Natural killer cell (primary cell): Measurements from ENCODE around the gene CRIM1. TPM values are rescaled to one million over a fixed set of nuclear protein-coding genes. Genes with fewer than 3 reads are reported as not detected.

Source experiments
- ATAC-seq, 3 donors: fragments of 150-1000 bp in 2 of 3; fragments of 200-7000 bp in 1 of 3; cut with Tn5 transposase; 1 replicate in 1 of 3; 2 replicates in 2 of 3; pipeline ENCODE4 v1.10.0; 2021; ENCODE audit warnings: mild to moderate bottlenecking in 2 of 3, moderate library complexity in 2 of 3
- DNase-seq, 2 donors: peaks; one replicate each; pipeline versions ENCODE4 v3.0.0 to v3.0.0-alpha.2; 2013 to 2021; ENCODE audit warnings: mixed read lengths in 1 of 2
- H3K27ac ChIP-seq: one replicate; pipeline ENCODE4 v1.5.1; 2013; ENCODE audit warnings: mild to moderate bottlenecking, low read length
- H3K27me3 ChIP-seq: one replicate; pipeline ENCODE4 v1.6.1; 2013; ENCODE audit warnings: low read length; ENCODE audit not compliant: control insufficient read depth, insufficient read depth
- H3K36me3 ChIP-seq: one replicate; pipeline ENCODE4 v1.6.1; 2013; ENCODE audit warnings: low read length; ENCODE audit not compliant: control insufficient read depth, insufficient read depth
- H3K4me1 ChIP-seq: one replicate; pipeline ENCODE4 v1.6.1; 2013; ENCODE audit warnings: low read length; ENCODE audit not compliant: control insufficient read depth, insufficient read depth
- H3K4me3 ChIP-seq: one replicate; pipeline ENCODE4 v1.5.1; 2013; ENCODE audit warnings: low read length
- H3K9me3 ChIP-seq: one replicate; pipeline ENCODE4 v1.6.1; 2013; ENCODE audit warnings: low read length; ENCODE audit not compliant: control insufficient read depth, insufficient read depth
- H3K27ac Mint-ChIP-seq, 2 donors: one replicate each; pipeline ENCODE4 v1.8.0; 2022; ENCODE audit warnings: mild to moderate bottlenecking in 2 of 2, mixed read lengths in 2 of 2, moderate library complexity in 1 of 2
- H3K27me3 Mint-ChIP-seq, 2 donors: one replicate each; pipeline ENCODE4 v1.8.0; 2022; ENCODE audit warnings: low read depth in 2 of 2, mixed read lengths in 2 of 2
- H3K36me3 Mint-ChIP-seq: one replicate; pipeline ENCODE4 v1.8.0; 2022; ENCODE audit warnings: mixed read lengths
- H3K4me1 Mint-ChIP-seq, 2 donors: one replicate each; pipeline ENCODE4 v1.8.0; 2022; ENCODE audit warnings: mixed read lengths in 2 of 2
- H3K4me3 Mint-ChIP-seq: one replicate; pipeline ENCODE4 v1.8.0; 2022; ENCODE audit warnings: mild to moderate bottlenecking, moderate library complexity, mixed read lengths
- H3K9me3 Mint-ChIP-seq, 2 donors: one replicate each; pipeline ENCODE4 v1.8.0; 2022; ENCODE audit warnings: mixed read lengths in 2 of 2
- CTCF ChIP-seq: fragments of 200-600 bp; IDR thresholded peaks from one replicate; pipeline ENCODE4 v1.8.0; 2022; ENCODE audit warnings: antibody characterized with exemption
- WGBS: methylation state at CpG from one replicate; pipeline ENCODE4 v1.1.7; 2013; ENCODE audit warnings: missing lambda C conversion rate; ENCODE audit not compliant: insufficient coverage; 5-methylcytosine and 5-hydroxymethylcytosine counted together
- intact Hi-C: fragments of 100-400 bp; cut with micrococcal nuclease; formaldehyde crosslinking; loops from one replicate; pipeline ENCODE4 v1.14.2; 2022
- total RNA-seq, 4 donors: library from RNA; stranded (reverse); fragments of 120-200 nt in 1 of 4; gene quantifications; one replicate each; pipeline versions ENCODE4 v1.2.3 to v1.2.4, GENCODE V29; 2013 to 2022

CRIM1 gene
- total RNA-seq, 3 donors from 2014 or later (not counting 1 experiment from before 2014, with no cell fraction given): 19.3 to 34.1 (median 32.9) TPM

- no peak overlapping the region for H3K4me3 ChIP-seq
- intact Hi-C loops: no loop called here
- H3K9me3 ChIP-seq: no peaks in the 10 kb centered on the region
- H3K4me1 ChIP-seq: no peaks in the 10 kb centered on the region
- no peak for ATAC-seq
- Mint-ChIP-seq H3K27ac (no peak overlapping the region), H3K27me3 (no peaks in the 10 kb centered on the region), H3K36me3 (no peaks in the 10 kb centered on the region), H3K4me3 (no peak overlapping the region), H3K9me3 (no peaks in the 10 kb centered on the region), H3K4me1 (peaks cover 0 to 6% of the 10 kb centered on the region in 2 donors)
- no peak overlapping the region for H3K27ac ChIP-seq
- DNase-seq: no peak
- no peaks in the 10 kb centered on the region for H3K27me3 ChIP-seq
- H3K36me3 ChIP-seq: peaks cover 7% of the 10 kb centered on the region
- WGBS: 96% methylated on average over 3 of the region's 5 CpGs
- TF ChIP-seq CTCF: no peak
These were observed 95.1 kb downstream of the CRIM1 start for GRCh38 chr2:36450466-36451196.

- 79% methylated on average over 5 of the region's 5 CpGs for WGBS
- intact Hi-C loops: no loop called here
- Histone ChIP-seq H3K9me3 (no peaks in the 10 kb centered on the region), H3K4me3 (no peak overlapping the region), H3K27ac (no peak overlapping the region), H3K4me1 (no peaks in the 10 kb centered on the region), H3K27me3 (no peaks in the 10 kb centered on the region), H3K36me3 (peaks cover 10% of the 10 kb centered on the region)
- no peak for TF ChIP-seq CTCF
- H3K36me3 Mint-ChIP-seq: no peaks in the 10 kb centered on the region
- DNase-seq (no peak), ATAC-seq (no peak)
- no peak overlapping the region for H3K27ac Mint-ChIP-seq
- H3K4me1 Mint-ChIP-seq: peaks cover 0 to 6% of the 10 kb centered on the region in 2 donors
- H3K9me3 Mint-ChIP-seq: no peaks in the 10 kb centered on the region
- H3K27me3 Mint-ChIP-seq: no peaks in the 10 kb centered on the region
- H3K4me3 Mint-ChIP-seq: no peak overlapping the region
These were observed 95.9 kb downstream of the CRIM1 start for GRCh38 chr2:36451512-36451911.

GRCh38 chr2:36452260-36452659 is 96.7 kb downstream of the CRIM1 start:
- Histone ChIP-seq H3K4me3 (no peak overlapping the region), H3K9me3 (no peaks in the 10 kb centered on the region), H3K27me3 (no peaks in the 10 kb centered on the region), H3K4me1 (no peaks in the 10 kb centered on the region), H3K36me3 (peaks cover 10% of the 10 kb centered on the region), H3K27ac (no peak overlapping the region)
- Mint-ChIP-seq H3K36me3 (no peaks in the 10 kb centered on the region), H3K27ac (no peak overlapping the region), H3K9me3 (no peaks in the 10 kb centered on the region), H3K4me1 (peaks cover 0 to 6% of the 10 kb centered on the region in 2 donors), H3K27me3 (no peaks in the 10 kb centered on the region), H3K4me3 (no peak overlapping the region)
- no peak for TF ChIP-seq CTCF
- DNase-seq: no peak
- intact Hi-C loops: no loop called here
- 71% methylated on average over 2 of the region's 3 CpGs for WGBS
- no peak for ATAC-seq

GRCh38 chr2:36453652-36454051 is 98.1 kb downstream of the CRIM1 start:
- no peaks in the 10 kb centered on the region for H3K9me3 ChIP-seq
- WGBS: 92% methylated on average over 2 of the region's 3 CpGs
- H3K36me3 ChIP-seq: peaks cover 3% of the 10 kb centered on the region
- Mint-ChIP-seq H3K36me3 (no peaks in the 10 kb centered on the region), H3K4me3 (no peak overlapping the region), H3K4me1 (peaks cover 0 to 6% of the 10 kb centered on the region in 2 donors), H3K9me3 (no peaks in the 10 kb centered on the region), H3K27me3 (no peaks in the 10 kb centered on the region), H3K27ac (no peak overlapping the region)
- intact Hi-C loops: no loop called here
- ATAC-seq: no peak
- no peak for TF ChIP-seq CTCF
- H3K27me3 ChIP-seq: no peaks in the 10 kb centered on the region
- no peak overlapping the region for H3K4me3 ChIP-seq
- DNase-seq: no peak
- no peak overlapping the region for H3K27ac ChIP-seq
- H3K4me1 ChIP-seq: no peaks in the 10 kb centered on the region
